ENCODE measurements around the gene WWOX.

DNA sequence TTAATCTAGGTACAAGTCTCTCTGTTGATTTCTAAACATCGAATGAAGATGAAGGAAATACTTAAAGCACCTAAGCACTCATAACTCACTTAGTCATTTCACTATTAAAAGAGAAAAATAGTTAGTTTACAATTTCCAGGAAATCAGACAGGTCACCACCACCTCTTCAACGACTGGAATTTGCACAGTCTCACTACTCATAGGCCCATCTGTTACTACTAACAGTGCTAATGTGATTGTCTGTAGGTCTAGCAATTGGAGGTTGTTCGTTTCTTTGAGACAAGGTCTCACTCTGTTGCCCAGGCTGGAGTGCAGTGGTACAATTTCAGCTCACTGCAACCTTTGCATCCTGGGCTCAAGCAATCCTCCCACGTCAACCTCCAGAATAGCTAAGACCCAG is 1056.5 kb downstream of the WWOX start:
- TF ChIP-seq, protein P1, sequence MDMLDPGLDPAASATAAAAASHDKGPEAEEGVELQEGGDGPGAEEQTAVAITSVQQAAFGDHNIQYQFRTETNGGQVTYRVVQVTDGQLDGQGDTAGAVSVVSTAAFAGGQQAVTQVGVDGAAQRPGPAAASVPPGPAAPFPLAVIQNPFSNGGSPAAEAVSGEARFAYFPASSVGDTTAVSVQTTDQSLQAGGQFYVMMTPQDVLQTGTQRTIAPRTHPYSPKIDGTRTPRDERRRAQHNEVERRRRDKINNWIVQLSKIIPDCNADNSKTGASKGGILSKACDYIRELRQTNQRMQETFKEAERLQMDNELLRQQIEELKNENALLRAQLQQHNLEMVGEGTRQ (IDR thresholded peaks at IDR 0.05; ENCODE audit: low read length), result no peak
- no peak for TF ChIP-seq RAD21 (IDR thresholded peaks at IDR 0.05 in 1 of 2, conservative IDR thresholded peaks at IDR 0.05 in 1 of 2; ENCODE audit: low read depth in 2 of 2, low read length in 2 of 2)
- TF ChIP-seq EP300 (IDR thresholded peaks at IDR 0.05; ENCODE audit: borderline replicate concordance in 1 of 2, low read depth in 2 of 2, low read length in 2 of 2), result no peak
- no peak for TF ChIP-seq POLR2AphosphoS5 (IDR thresholded peaks at IDR 0.05; ENCODE audit: low read depth, low read length)
- TF ChIP-seq, protein P2, sequence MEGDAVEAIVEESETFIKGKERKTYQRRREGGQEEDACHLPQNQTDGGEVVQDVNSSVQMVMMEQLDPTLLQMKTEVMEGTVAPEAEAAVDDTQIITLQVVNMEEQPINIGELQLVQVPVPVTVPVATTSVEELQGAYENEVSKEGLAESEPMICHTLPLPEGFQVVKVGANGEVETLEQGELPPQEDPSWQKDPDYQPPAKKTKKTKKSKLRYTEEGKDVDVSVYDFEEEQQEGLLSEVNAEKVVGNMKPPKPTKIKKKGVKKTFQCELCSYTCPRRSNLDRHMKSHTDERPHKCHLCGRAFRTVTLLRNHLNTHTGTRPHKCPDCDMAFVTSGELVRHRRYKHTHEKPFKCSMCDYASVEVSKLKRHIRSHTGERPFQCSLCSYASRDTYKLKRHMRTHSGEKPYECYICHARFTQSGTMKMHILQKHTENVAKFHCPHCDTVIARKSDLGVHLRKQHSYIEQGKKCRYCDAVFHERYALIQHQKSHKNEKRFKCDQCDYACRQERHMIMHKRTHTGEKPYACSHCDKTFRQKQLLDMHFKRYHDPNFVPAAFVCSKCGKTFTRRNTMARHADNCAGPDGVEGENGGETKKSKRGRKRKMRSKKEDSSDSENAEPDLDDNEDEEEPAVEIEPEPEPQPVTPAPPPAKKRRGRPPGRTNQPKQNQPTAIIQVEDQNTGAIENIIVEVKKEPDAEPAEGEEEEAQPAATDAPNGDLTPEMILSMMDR (IDR thresholded peaks at IDR 0.05; ENCODE audit: control extremely low read depth in 1 of 3, insufficient read depth in 1 of 3, low read depth in 1 of 3, low read length in 3 of 3), result no peak
- TF ChIP-seq FOSL1 (IDR thresholded peaks at IDR 0.05; ENCODE audit: insufficient read depth, low read depth, low read length), result no peak
- no peak for TF ChIP-seq POLR2A (IDR thresholded peaks at IDR 0.05; ENCODE audit: control extremely low read depth in 1 of 2, low read depth in 2 of 2, low read length in 2 of 2)
- TF ChIP-seq CEBPB (IDR thresholded peaks at IDR 0.05; ENCODE audit: low read depth, low read length), result no peak
- TF ChIP-seq TAF1 (IDR thresholded peaks at IDR 0.05; ENCODE audit: low read depth, low read length), result no peak
- TF ChIP-seq EZH2 (IDR thresholded peaks at IDR 0.05; ENCODE audit: low read depth, low read length, severe bottlenecking), result no peak
- TF ChIP-seq KDM1A (IDR thresholded peaks at IDR 0.05; ENCODE audit: borderline replicate concordance, low read length), result no peak

All from H1 (cell line).